SU-DHL-6 (cell line): ENCODE data around the gene CD2.

Experiments
- EZH2phosphoT487 ChIP-seq: fragments of 200-600 bp; sonication (generic), shearing (Covaris generic); conservative IDR thresholded peaks from 2 replicates; pipeline ENCODE4 v1.6.1; 2018; ENCODE audit warnings: mild to moderate bottlenecking, antibody characterized with exemption, low read length, moderate library complexity, mixed read lengths
- TF ChIP-seq, protein P1 (sequence below): fragments of 200-600 bp; sonication (generic); IDR thresholded peaks from one replicate; pipeline ENCODE4 v1.5.1; 2017; ENCODE audit warnings: antibody characterized with exemption, mild to moderate bottlenecking, low read length, moderate library complexity; ENCODE audit not compliant: insufficient read depth, poor library complexity, severe bottlenecking

- TF ChIP-seq, protein P1, sequence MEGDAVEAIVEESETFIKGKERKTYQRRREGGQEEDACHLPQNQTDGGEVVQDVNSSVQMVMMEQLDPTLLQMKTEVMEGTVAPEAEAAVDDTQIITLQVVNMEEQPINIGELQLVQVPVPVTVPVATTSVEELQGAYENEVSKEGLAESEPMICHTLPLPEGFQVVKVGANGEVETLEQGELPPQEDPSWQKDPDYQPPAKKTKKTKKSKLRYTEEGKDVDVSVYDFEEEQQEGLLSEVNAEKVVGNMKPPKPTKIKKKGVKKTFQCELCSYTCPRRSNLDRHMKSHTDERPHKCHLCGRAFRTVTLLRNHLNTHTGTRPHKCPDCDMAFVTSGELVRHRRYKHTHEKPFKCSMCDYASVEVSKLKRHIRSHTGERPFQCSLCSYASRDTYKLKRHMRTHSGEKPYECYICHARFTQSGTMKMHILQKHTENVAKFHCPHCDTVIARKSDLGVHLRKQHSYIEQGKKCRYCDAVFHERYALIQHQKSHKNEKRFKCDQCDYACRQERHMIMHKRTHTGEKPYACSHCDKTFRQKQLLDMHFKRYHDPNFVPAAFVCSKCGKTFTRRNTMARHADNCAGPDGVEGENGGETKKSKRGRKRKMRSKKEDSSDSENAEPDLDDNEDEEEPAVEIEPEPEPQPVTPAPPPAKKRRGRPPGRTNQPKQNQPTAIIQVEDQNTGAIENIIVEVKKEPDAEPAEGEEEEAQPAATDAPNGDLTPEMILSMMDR, result no peak
- TF ChIP-seq EZH2phosphoT487, result no peak
Observed at GRCh38 chr1:116814926-116815723, 60.9 kb downstream of the CD2 start.
